ENCODE measurements around the gene MALT1.

DNA sequence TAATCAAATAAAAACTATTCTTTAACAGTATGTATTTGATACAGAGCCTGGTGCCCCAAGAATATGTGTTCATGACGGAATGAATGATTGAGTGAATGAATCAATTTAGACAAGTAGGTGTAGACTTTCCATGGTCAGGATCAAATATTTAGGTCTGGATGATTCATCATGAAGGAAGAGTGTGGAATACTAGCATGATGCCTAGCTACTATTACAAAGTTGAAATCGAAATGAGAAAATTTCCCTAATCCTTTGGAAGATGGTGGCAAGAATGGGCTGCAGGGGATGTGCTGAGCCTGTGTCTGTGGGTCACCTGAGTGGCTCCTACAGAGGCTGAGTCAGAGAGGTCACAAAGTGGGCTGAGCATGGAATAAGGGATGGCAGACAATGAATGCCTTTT lies 3.1 kb upstream of the MALT1 start:
- TF ChIP-seq CTCF (conservative IDR thresholded peaks at IDR 0.05) (no peak), EZH2 (IDR thresholded peaks at IDR 0.05; ENCODE audit: low read depth) (no peak)
